OCI-LY3 (cell line): ENCODE results near the gene MAFB.
A peak's percentile ranks its signal among the peaks of the same experiment; 100 is the strongest.

ENCODE experiments used
- H2AFZ ChIP-seq: fragments of 200-600, 300-600 bp; shearing (Covaris generic); 2 replicates; pipeline ENCODE4 v1.6.0; 2014; ENCODE audit warnings: antibody characterized with exemption, low read depth, low read length
- H3K27ac ChIP-seq: fragments of 200-600, 300-600 bp; sonication (generic); 2 replicates; pipeline ENCODE4 v1.5.1; 2014; ENCODE audit warnings: mild to moderate bottlenecking, low read length, moderate library complexity, mixed read lengths
- H3K27me3 ChIP-seq: fragments of 200-600, 300-600 bp; sonication (generic); 2 replicates; pipeline ENCODE4 v1.6.1; 2014; ENCODE audit warnings: low read depth, low read length, mixed read lengths
- H3K36me3 ChIP-seq: fragments of 200-600, 300-600 bp; sonication (generic); replicated peaks from 2 replicates; pipeline ENCODE3; 2014; ENCODE audit warnings: low read depth, low read length, mixed read lengths
- H3K4me1 ChIP-seq: fragments of 300-600, 200-600 bp; sonication (generic); 2 replicates; pipeline ENCODE4 v1.6.1; 2014; ENCODE audit warnings: low read length, mixed read lengths
- H3K4me2 ChIP-seq: fragments of 200-600, 300-600 bp; sonication (generic); 2 replicates; pipeline ENCODE4 v1.6.1; 2014; ENCODE audit warnings: low read length, mixed read lengths
- H3K4me3 ChIP-seq: fragments of 300-600, 200-600 bp; sonication (generic); 2 replicates; pipeline ENCODE4 v1.5.1; 2014; ENCODE audit warnings: antibody characterized with exemption, mild to moderate bottlenecking, low read length, moderate library complexity
- H3K79me2 ChIP-seq: fragments of 300-600, 200-600 bp; shearing (Covaris generic); 2 replicates; pipeline ENCODE4 v1.6.1; 2014; ENCODE audit warnings: mild to moderate bottlenecking, low read length, mixed read lengths
- H3K9ac ChIP-seq: fragments of 300-600, 200-600 bp; shearing (Covaris generic); 2 replicates; pipeline ENCODE4 v1.6.0; 2014; ENCODE audit warnings: mild to moderate bottlenecking, low read length, moderate library complexity
- H3K9me3 ChIP-seq: fragments of 200-600, 300-600 bp; shearing (Covaris generic); 2 replicates; pipeline ENCODE4 v1.6.1; 2014; ENCODE audit warnings: low read length, mixed read lengths; ENCODE audit not compliant: insufficient read depth
- H4K20me1 ChIP-seq: fragments of 200-600, 300-600 bp; sonication (generic); 2 replicates; pipeline ENCODE4 v1.6.1; 2016; ENCODE audit warnings: low read length, mixed read lengths; ENCODE audit not compliant: insufficient read depth
- EZH2phosphoT487 ChIP-seq: fragments of 200-600 bp; shearing (Covaris generic); IDR thresholded peaks from 2 replicates; pipeline ENCODE4 v1.6.1; 2018; ENCODE audit warnings: antibody characterized with exemption, mixed run types, low read depth
- TF ChIP-seq, protein P1 (sequence below): fragments of 200-600, 300-600 bp; sonication (generic); IDR thresholded peaks from 2 replicates; pipeline ENCODE4 v1.5.1; 2014; ENCODE audit warnings: antibody characterized with exemption, low read length, low read depth

MAFB gene

GRCh38 chr20:40704828-40705227 is 15.8 kb upstream of the MAFB start:
- Histone ChIP-seq H3K4me1 (peaks cover 13% of the 10 kb centered on the region), H3K79me2 (no peaks in the 10 kb centered on the region), H2AFZ (no peak overlapping the region), H3K36me3 (no peaks in the 10 kb centered on the region), H3K4me3 (no peak overlapping the region), H3K4me2 (no peak overlapping the region), H3K27ac (no peak overlapping the region), H3K9me3 (no peaks in the 10 kb centered on the region), H3K9ac (no peak overlapping the region), H4K20me1 (no peaks in the 10 kb centered on the region), H3K27me3 (no peaks in the 10 kb centered on the region)
- TF ChIP-seq, protein P1, sequence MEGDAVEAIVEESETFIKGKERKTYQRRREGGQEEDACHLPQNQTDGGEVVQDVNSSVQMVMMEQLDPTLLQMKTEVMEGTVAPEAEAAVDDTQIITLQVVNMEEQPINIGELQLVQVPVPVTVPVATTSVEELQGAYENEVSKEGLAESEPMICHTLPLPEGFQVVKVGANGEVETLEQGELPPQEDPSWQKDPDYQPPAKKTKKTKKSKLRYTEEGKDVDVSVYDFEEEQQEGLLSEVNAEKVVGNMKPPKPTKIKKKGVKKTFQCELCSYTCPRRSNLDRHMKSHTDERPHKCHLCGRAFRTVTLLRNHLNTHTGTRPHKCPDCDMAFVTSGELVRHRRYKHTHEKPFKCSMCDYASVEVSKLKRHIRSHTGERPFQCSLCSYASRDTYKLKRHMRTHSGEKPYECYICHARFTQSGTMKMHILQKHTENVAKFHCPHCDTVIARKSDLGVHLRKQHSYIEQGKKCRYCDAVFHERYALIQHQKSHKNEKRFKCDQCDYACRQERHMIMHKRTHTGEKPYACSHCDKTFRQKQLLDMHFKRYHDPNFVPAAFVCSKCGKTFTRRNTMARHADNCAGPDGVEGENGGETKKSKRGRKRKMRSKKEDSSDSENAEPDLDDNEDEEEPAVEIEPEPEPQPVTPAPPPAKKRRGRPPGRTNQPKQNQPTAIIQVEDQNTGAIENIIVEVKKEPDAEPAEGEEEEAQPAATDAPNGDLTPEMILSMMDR = no peak
- no peak for TF ChIP-seq EZH2phosphoT487

- TF ChIP-seq EZH2phosphoT487 = no peak
- TF ChIP-seq, protein P1 = no peak
- Histone ChIP-seq H3K9me3 (no peaks in the 10 kb centered on the region), H3K4me3 (no peak overlapping the region), H3K4me1 (peaks cover 13% of the 10 kb centered on the region), H3K79me2 (no peaks in the 10 kb centered on the region), H3K36me3 (no peaks in the 10 kb centered on the region), H3K4me2 (no peak overlapping the region), H3K27me3 (no peaks in the 10 kb centered on the region), H3K9ac (no peak overlapping the region), H4K20me1 (no peaks in the 10 kb centered on the region), H2AFZ (no peak overlapping the region), H3K27ac (no peak overlapping the region)
These were observed 15.0 kb upstream of the MAFB start for GRCh38 chr20:40703975-40704530.

DNA sequence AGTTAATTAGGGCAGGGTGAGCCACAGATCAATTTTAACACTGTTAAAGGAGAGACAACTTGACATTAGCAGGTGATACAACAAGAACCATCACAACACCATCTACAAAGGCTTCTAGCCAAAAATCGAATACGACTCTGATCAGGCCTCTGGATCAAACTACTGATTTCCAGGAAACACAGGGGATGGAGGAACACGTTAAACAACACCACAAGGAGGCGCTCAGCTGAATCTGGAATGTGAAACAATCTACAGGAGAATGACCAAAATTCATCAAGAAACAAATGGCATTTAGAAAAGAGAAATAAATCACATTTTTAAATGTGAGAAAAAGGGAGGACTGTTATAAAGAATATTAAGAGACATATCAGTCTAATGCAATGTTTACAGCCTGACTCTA is 13.5 kb upstream of the MAFB start:
- no peak overlapping the region for H3K27ac ChIP-seq
- no peaks in the 10 kb centered on the region for H3K36me3 ChIP-seq
- H3K27me3 ChIP-seq = peaks cover 14% of the 10 kb centered on the region; the same call in 1 of the 2 replicates
- H3K4me3 ChIP-seq = no peak overlapping the region
- H3K4me2 ChIP-seq = no peak overlapping the region
- H2AFZ ChIP-seq = no peak overlapping the region
- H3K79me2 ChIP-seq = no peaks in the 10 kb centered on the region
- H4K20me1 ChIP-seq = no peaks in the 10 kb centered on the region
- no peak overlapping the region for H3K9ac ChIP-seq
- peaks cover 17% of the 10 kb centered on the region for H3K4me1 ChIP-seq
- no peaks in the 10 kb centered on the region for H3K9me3 ChIP-seq
- no peak for TF ChIP-seq EZH2phosphoT487
- TF ChIP-seq, protein P1 = peak; percentile 54

- TF ChIP-seq, protein P1 = no peak
- TF ChIP-seq EZH2phosphoT487 = no peak
- H3K27me3 ChIP-seq = peaks cover 49% of the 10 kb centered on the region
These were observed 9.7 kb upstream of the MAFB start for GRCh38 chr20:40698744-40699143.

More at GRCh38 chr20:40698744-40699143, 9.7 kb upstream of the MAFB start:
- Histone ChIP-seq H3K27ac (no peak overlapping the region), H3K79me2 (no peaks in the 10 kb centered on the region), H3K4me1 (peaks cover 5% of the 10 kb centered on the region; the same call in 1 of the 2 replicates), H3K9ac (no peak overlapping the region), H2AFZ (no peak overlapping the region), H4K20me1 (no peaks in the 10 kb centered on the region), H3K4me2 (no peak overlapping the region), H3K4me3 (no peak overlapping the region), H3K9me3 (no peaks in the 10 kb centered on the region), H3K36me3 (no peaks in the 10 kb centered on the region)
